Measurements from ENCODE around the gene PIR. TPM values are rescaled to one million over a fixed set of nuclear protein-coding genes. Genes with fewer than 3 reads are reported as not detected.

The PIR gene
- total and polyA plus RNA-seq, 2 of the 8 experiments (the other 6 are each of a cell fraction or from before 2014, with no cell fraction given): 6.4 to 10.3 TPM

GRCh38 chrX:15471028-15471427 is 22.1 kb downstream of the PIR start:
- TF ChIP-seq ATF2 (IDR thresholded peaks at IDR 0.05; ENCODE audit: low read length) (no peak), RAD21 (IDR thresholded peaks at IDR 0.05 in 1 of 2, conservative IDR thresholded peaks at IDR 0.05 in 1 of 2; ENCODE audit: low read depth in 2 of 2, low read length in 2 of 2) (peak; percentile 70 to 78), CTCF (IDR thresholded peaks at IDR 0.05; ENCODE audit: control extremely low read depth in 1 of 3, insufficient read depth in 1 of 3, low read depth in 1 of 3, low read length in 3 of 3) (peak; percentile 56 to 70 (median 57))
- Histone ChIP-seq H2AFZ (ENCODE audit: low read length) (no peak overlapping the region), H3K14ac (ENCODE audit: insufficient read length) (no peak overlapping the region), H3K23ac (ENCODE audit: insufficient read length) (no peak overlapping the region), H3K79me1 (ENCODE audit: low read depth, low read length) (no peaks in the 10 kb centered on the region), H2BK20ac (ENCODE audit: low read length) (no peak overlapping the region), H2BK12ac (ENCODE audit: low read depth, low read length) (no peak overlapping the region), H4K5ac (ENCODE audit: insufficient read length, low read depth, low read length) (no peak overlapping the region), H3K4me1 (replicated peaks in 1 of 4; ENCODE audit: control insufficient read depth in 3 of 4, insufficient read depth in 4 of 4, low read length in 3 of 4) (peaks cover 0 to 3% (median under 1%) of the 10 kb centered on the region in 4 experiments; a peak in 3 of 7 replicates), H4K91ac (replicated peaks; ENCODE audit: insufficient read length, low read length) (no peak overlapping the region), H2BK120ac (replicated peaks; ENCODE audit: low read depth, low read length) (no peak overlapping the region), H3K56ac (replicated peaks; ENCODE audit: insufficient read length, low read depth, low read length) (no peak overlapping the region), H2BK5ac (ENCODE audit: low read depth, low read length) (no peak overlapping the region), H4K8ac (ENCODE audit: extremely low read depth, insufficient read depth, low read length) (no peak overlapping the region), H3K4ac (replicated peaks; ENCODE audit: insufficient read length, low read depth, low read length) (no peak overlapping the region), H3K18ac (ENCODE audit: extremely low read depth, low read length) (no peak overlapping the region), H2AK5ac (ENCODE audit: low read depth, low read length) (no peak overlapping the region), H3K23me2 (ENCODE audit: low read depth, low read length) (no peaks in the 10 kb centered on the region), H3K4me2 (ENCODE audit: insufficient read depth in 1 of 2, low read depth in 2 of 2, low read length in 2 of 2) (no peak overlapping the region), H3K9me3 (ENCODE audit: insufficient read depth in 2 of 2, low read depth in 1 of 2, low read length in 1 of 2) (no peaks in the 10 kb centered on the region), H3K79me2 (ENCODE audit: control insufficient read depth in 1 of 2, insufficient read depth in 2 of 2, low read length in 2 of 2) (no peaks in the 10 kb centered on the region), H3K36me3 (ENCODE audit: control insufficient read depth in 2 of 4, insufficient read depth in 4 of 4, low read length in 3 of 4) (no peaks in the 10 kb centered on the region), H3K9ac (replicated peaks in 1 of 4; ENCODE audit: extremely low read depth in 1 of 4, low read depth in 3 of 4, low read length in 3 of 4) (no peak overlapping the region), H3K27me3 (replicated peaks in 1 of 4; ENCODE audit: control insufficient read depth in 3 of 4, extremely low read depth in 1 of 4, insufficient read depth in 3 of 4, low read length in 3 of 4) (no peaks in the 10 kb centered on the region), H3K4me3 (ENCODE audit: extremely low read depth in 1 of 4, insufficient read depth in 2 of 4, low read depth in 3 of 4, low read length in 4 of 4) (no peak overlapping the region), H3K27ac (ENCODE audit: low read depth, low read length) (no peak overlapping the region), H4K20me1 (replicated peaks in 1 of 2; ENCODE audit: control insufficient read depth in 1 of 2, insufficient read depth in 2 of 2, low read length in 2 of 2) (no peaks in the 10 kb centered on the region), H2BK15ac (ENCODE audit: low read length) (no peak overlapping the region)
- ChIA-PET POLR2A (ENCODE audit: partially characterized antibody) (no interaction called here), CTCF (ENCODE audit: partially characterized antibody) (interaction anchor here (0.6 to 7.0 kb wide), 12 partner anchors 9 to 170 kb away, joined by 3 to 106 read pairs (median 3); partner anchors contain the start of genes BMX and PIR)
- peak; percentile 99 for FAIRE-seq
- WGBS, 2 experiments (ENCODE audit: extremely low coverage in 1 of 2, insufficient coverage in 1 of 2, insufficient read length in 1 of 2, insufficient replicate concordance in 2 of 2, low coverage in 1 of 2, low lambda C conversion rate in 2 of 2, missing lambda C conversion rate in 1 of 2): 81% methylated on average over 3 of the region's 3 CpGs; no CpG with 5 or more reads in 1 of the 2 experiments
- peak in 1 of 2 experiments; percentile 53 for DNase-seq (ENCODE audit: low read depth in 1 of 2, low spot score in 2 of 2)

Measured in H1 (cell line).